Glutamatergic neuron (in vitro differentiated cells): ENCODE results near the gene C5orf58. TPM values are rescaled to one million over a fixed set of nuclear protein-coding genes. Genes with fewer than 3 reads are reported as not detected.
A peak's percentile ranks its signal among the peaks of the same experiment; 100 is the strongest.

Experiments used
- DNase-seq: peaks from one replicate; pipeline ENCODE4 v3.0.0; 2022
- H3K27ac Mint-ChIP-seq: one replicate; pipeline ENCODE4 v1.8.0; 2020; ENCODE audit warnings: mild to moderate bottlenecking, mixed read lengths, inconsistent platforms; ENCODE audit not compliant: unreplicated experiment
- H3K27me3 Mint-ChIP-seq: one replicate; pipeline ENCODE4 v1.8.0; 2020; ENCODE audit warnings: mild to moderate bottlenecking, moderate library complexity, mixed read lengths, inconsistent platforms; ENCODE audit not compliant: unreplicated experiment
- H3K36me3 Mint-ChIP-seq: one replicate; pipeline ENCODE4 v1.8.0; 2020; ENCODE audit warnings: mild to moderate bottlenecking, mixed read lengths, inconsistent platforms; ENCODE audit not compliant: unreplicated experiment
- H3K4me1 Mint-ChIP-seq: one replicate; pipeline ENCODE4 v1.8.0; 2020; ENCODE audit warnings: mild to moderate bottlenecking, low read depth, mixed read lengths, inconsistent platforms; ENCODE audit not compliant: unreplicated experiment
- H3K4me3 Mint-ChIP-seq: one replicate; pipeline ENCODE4 v1.8.0; 2020; ENCODE audit warnings: mild to moderate bottlenecking, mixed read lengths, inconsistent platforms; ENCODE audit not compliant: unreplicated experiment
- H3K9me3 Mint-ChIP-seq: one replicate; pipeline ENCODE4 v1.8.0; 2020; ENCODE audit warnings: mild to moderate bottlenecking, moderate library complexity, mixed read lengths, inconsistent platforms; ENCODE audit not compliant: unreplicated experiment
- CTCF ChIP-seq: fragments of 200-600 bp; sonication (generic); IDR thresholded peaks from one replicate; pipeline ENCODE4 v1.5.0; 2021; ENCODE audit not compliant: partially characterized antibody, unreplicated experiment
- long read RNA-seq: library from polyadenylated mRNA; unstranded; transcript quantifications from one replicate; pipeline ENCODE4 v2.0.0, GENCODE V29; 2020; ENCODE audit not compliant: unreplicated experiment
- total RNA-seq: library from RNA; stranded (reverse); fragmentation: NEBNext Ultra II Directional; extraction: Animal tissue kit (Norgen Biotek cat#: 25700); gene quantifications from one replicate; pipeline ENCODE4 v1.2.1, GENCODE V29; 2021; ENCODE audit not compliant: unreplicated experiment

The C5orf58 gene
- not detected for total RNA-seq
- long read RNA-seq: 0 reads

- no peaks in the 10 kb centered on the region for H3K9me3 Mint-ChIP-seq
Measured at GRCh38 chr5:170232786-170233185, at the start of gene C5orf58. Gene C5orf58 (plus strand): TSS chr5:170232985. CDS start chr5:170234977, 1,992 bp downstream.

GRCh38 chr5:170183816-170184687 is 48.7 kb upstream of the C5orf58 start:
- Mint-ChIP-seq H3K9me3 (no peaks in the 10 kb centered on the region), H3K36me3 (no peaks in the 10 kb centered on the region), H3K27me3 (peaks cover 7% of the 10 kb centered on the region), H3K27ac (no peak overlapping the region), H3K4me3 (no peak overlapping the region), H3K4me1 (peaks cover 11% of the 10 kb centered on the region)
- TF ChIP-seq CTCF: peak; percentile 87
- peak; percentile 83 for DNase-seq

More at GRCh38 chr5:170232786-170233185, at the start of gene C5orf58:
- TF ChIP-seq CTCF: no peak
- Mint-ChIP-seq H3K36me3 (no peaks in the 10 kb centered on the region), H3K4me1 (peaks cover 8% of the 10 kb centered on the region), H3K4me3 (no peak within 1 kb of the TSS), H3K27ac (no peak within 1 kb of the TSS), H3K27me3 (no peaks in the 10 kb centered on the region)
- DNase-seq: no peak

- Mint-ChIP-seq H3K27me3 (peaks cover 7% of the 10 kb centered on the region), H3K4me3 (no peak overlapping the region), H3K9me3 (no peaks in the 10 kb centered on the region), H3K27ac (no peak overlapping the region), H3K4me1 (peaks cover 11% of the 10 kb centered on the region), H3K36me3 (peaks cover 6% of the 10 kb centered on the region)
- no peak for TF ChIP-seq CTCF
- DNase-seq: no peak
Measured at GRCh38 chr5:170184737-170185136, 48.0 kb upstream of the C5orf58 start.

GRCh38 chr5:170186156-170186555 is 46.6 kb upstream of the C5orf58 start:
- Mint-ChIP-seq H3K27me3 (peaks cover 4% of the 10 kb centered on the region), H3K4me1 (peaks cover 10% of the 10 kb centered on the region), H3K27ac (no peak overlapping the region), H3K9me3 (no peaks in the 10 kb centered on the region), H3K4me3 (no peak overlapping the region), H3K36me3 (peaks cover 6% of the 10 kb centered on the region)
- no peak for TF ChIP-seq CTCF
- DNase-seq: no peak

GRCh38 chr5:170186856-170187255 is 45.9 kb upstream of the C5orf58 start:
- no peaks in the 10 kb centered on the region for H3K9me3 Mint-ChIP-seq
- no peak for DNase-seq
- no peak for TF ChIP-seq CTCF
- peaks cover 6% of the 10 kb centered on the region for H3K4me1 Mint-ChIP-seq
- no peak overlapping the region for H3K27ac Mint-ChIP-seq
- no peak overlapping the region for H3K4me3 Mint-ChIP-seq
- peaks cover 4% of the 10 kb centered on the region for H3K27me3 Mint-ChIP-seq
- H3K36me3 Mint-ChIP-seq: peaks cover 6% of the 10 kb centered on the region
